Astrocyte (in vitro differentiated cells and primary cell): ENCODE results near the gene NXF1. TPM values are rescaled to one million over a fixed set of nuclear protein-coding genes. Genes with fewer than 3 reads are reported as not detected.

Experiments used
- DNase-seq: peaks from one replicate; pipeline ENCODE4 v3.0.0-alpha.2; 2010; ENCODE audit warnings: low read depth
- FAIRE-seq: peaks from 2 replicates; lab custom pipeline; 2011; peaks lifted over from hg19 to GRCh38; lab: Jason Lieb, UNC
- H2AFZ ChIP-seq: 2 replicates; pipeline ENCODE4 v1.6.0; 2012; ENCODE audit warnings: low read depth, low read length, inconsistent platforms
- H3K27ac ChIP-seq: 2 replicates; pipeline ENCODE4 v1.5.1; 2011; ENCODE audit warnings: low read depth, low read length, inconsistent platforms
- H3K27me3 ChIP-seq: 2 replicates; pipeline ENCODE4 v1.6.0; 2011; ENCODE audit warnings: low read length, inconsistent platforms; ENCODE audit not compliant: insufficient read depth
- H3K36me3 ChIP-seq: 2 replicates; pipeline ENCODE4 v1.5.1; 2011; ENCODE audit warnings: low read length, inconsistent platforms; ENCODE audit not compliant: insufficient read depth
- H3K4me1 ChIP-seq: 2 replicates; pipeline ENCODE4 v1.5.1; 2011; ENCODE audit warnings: low read length, inconsistent platforms; ENCODE audit not compliant: insufficient read depth
- H3K4me2 ChIP-seq: 2 replicates; pipeline ENCODE4 v1.6.0; 2012; ENCODE audit warnings: low read length, inconsistent platforms
- H3K4me3 ChIP-seq: 2 replicates; pipeline ENCODE4 v1.5.1; 2011; ENCODE audit warnings: low read depth, mild to moderate bottlenecking, low read length, inconsistent platforms; ENCODE audit not compliant: insufficient read depth
- H3K79me2 ChIP-seq: 2 replicates; pipeline ENCODE4 v1.6.0; 2012; ENCODE audit warnings: mild to moderate bottlenecking, low read length, inconsistent platforms; ENCODE audit not compliant: insufficient read depth
- H3K9ac ChIP-seq: 2 replicates; pipeline ENCODE4 v1.6.0; 2012; ENCODE audit warnings: mild to moderate bottlenecking, low read length, inconsistent platforms
- H3K9me3 ChIP-seq: 2 replicates; pipeline ENCODE4 v1.5.1; 2012; ENCODE audit warnings: low read depth, mild to moderate bottlenecking, low read length, inconsistent platforms; ENCODE audit not compliant: insufficient read depth
- H4K20me1 ChIP-seq: 2 replicates; pipeline ENCODE4 v1.6.0; 2012; ENCODE audit warnings: low read length, inconsistent platforms; ENCODE audit not compliant: insufficient read depth
- H3K27ac Mint-ChIP-seq: one replicate; pipeline ENCODE4 v1.8.0; 2021; ENCODE audit warnings: mild to moderate bottlenecking, mixed read lengths; ENCODE audit not compliant: unreplicated experiment
- H3K27me3 Mint-ChIP-seq: one replicate; pipeline ENCODE4 v1.8.0; 2021; ENCODE audit warnings: low read depth, mixed read lengths; ENCODE audit not compliant: unreplicated experiment
- H3K36me3 Mint-ChIP-seq: one replicate; pipeline ENCODE4 v1.8.0; 2021; ENCODE audit warnings: low read depth, mixed read lengths; ENCODE audit not compliant: unreplicated experiment
- H3K4me1 Mint-ChIP-seq: one replicate; pipeline ENCODE4 v1.8.0; 2021; ENCODE audit warnings: low read depth, mixed read lengths; ENCODE audit not compliant: unreplicated experiment
- H3K4me3 Mint-ChIP-seq: one replicate; pipeline ENCODE4 v1.8.0; 2021; ENCODE audit warnings: mild to moderate bottlenecking, moderate library complexity, mixed read lengths; ENCODE audit not compliant: unreplicated experiment
- H3K9me3 Mint-ChIP-seq: one replicate; pipeline ENCODE4 v1.8.0; 2021; ENCODE audit warnings: mild to moderate bottlenecking, mixed read lengths; ENCODE audit not compliant: unreplicated experiment
- CTCF ChIP-seq: IDR thresholded peaks from 2 replicates; pipeline ENCODE4 v1.5.1; 2011; ENCODE audit warnings: low read depth, mild to moderate bottlenecking, inconsistent platforms, low read length, moderate library complexity; ENCODE audit not compliant: insufficient read depth
- EZH2 ChIP-seq: IDR thresholded peaks from 2 replicates; pipeline ENCODE4 v1.6.1; 2012; ENCODE audit warnings: mild to moderate bottlenecking, low read length, inconsistent platforms; ENCODE audit not compliant: insufficient read depth
- total RNA-seq: library from RNA; stranded (reverse); gene quantifications from 2 replicates; pipeline ENCODE4 v1.2.1, GENCODE V29; 2021

The NXF1 gene
- total RNA-seq, 1 donor from 2014 or later: 55.9 TPM

GRCh38 chr11:62753736-62754603 lies 51.3 kb downstream of the NXF1 start, which contains the start of gene ZBTB3:
Gene ZBTB3, minus strand, starts transcription at chr11:62754160. Its CDS starts 496 bp downstream, at chr11:62753664.
- no peaks in the 10 kb centered on the region for H3K9me3 Mint-ChIP-seq
- Histone ChIP-seq H3K27me3 (no peaks in the 10 kb centered on the region), H3K9me3 (no peaks in the 10 kb centered on the region), H3K27ac (peak within 1 kb of the TSS; percentile 91), H3K4me2 (peak within 1 kb of the TSS; percentile 81), H3K4me3 (peak within 1 kb of the TSS; percentile 85), H2AFZ (peak within 1 kb of the TSS; percentile 96), H3K4me1 (peaks cover 4% of the 10 kb centered on the region), H4K20me1 (no peaks in the 10 kb centered on the region), H3K79me2 (peaks cover 19% of the 10 kb centered on the region), H3K9ac (peak within 1 kb of the TSS; percentile 93), H3K36me3 (no peaks in the 10 kb centered on the region)
- H3K36me3 Mint-ChIP-seq: peaks cover 2% of the 10 kb centered on the region
- peak within 1 kb of the TSS; percentile 97 for H3K4me3 Mint-ChIP-seq
- DNase-seq (peak; percentile 98), FAIRE-seq (no peak)
- TF ChIP-seq EZH2: no peak
- TF ChIP-seq CTCF: no peak
- H3K27me3 Mint-ChIP-seq: no peaks in the 10 kb centered on the region
- peak within 1 kb of the TSS; percentile 92 for H3K27ac Mint-ChIP-seq
- H3K4me1 Mint-ChIP-seq: peaks cover 5% of the 10 kb centered on the region

GRCh38 chr11:62752994-62753735 lies 52.1 kb downstream of the NXF1 start:
- Histone ChIP-seq H3K9ac (peak overlapping the region; percentile 93), H4K20me1 (no peaks in the 10 kb centered on the region), H3K27ac (peak overlapping the region; percentile 91), H3K36me3 (no peaks in the 10 kb centered on the region), H3K79me2 (peaks cover 19% of the 10 kb centered on the region), H2AFZ (peak overlapping the region; percentile 58), H3K4me3 (peak overlapping the region; percentile 85), H3K9me3 (no peaks in the 10 kb centered on the region), H3K27me3 (no peaks in the 10 kb centered on the region), H3K4me2 (peak overlapping the region; percentile 81), H3K4me1 (peaks cover 4% of the 10 kb centered on the region)
- Mint-ChIP-seq H3K4me1 (peaks cover 9% of the 10 kb centered on the region), H3K36me3 (peaks cover 2% of the 10 kb centered on the region), H3K4me3 (peak overlapping the region; percentile 97), H3K27me3 (no peaks in the 10 kb centered on the region), H3K27ac (peak overlapping the region; percentile 92), H3K9me3 (no peaks in the 10 kb centered on the region)
- no peak for FAIRE-seq
- no peak for DNase-seq
- no peak for TF ChIP-seq CTCF
- TF ChIP-seq EZH2: no peak
